Transverse colon (tissue), 4 donors: ENCODE results near the gene DOCK2.

ENCODE experiments used
- CTCF ChIP-seq, 5 experiments: fragments of 200-600 bp in 3 of 5; fragments of 450-650 bp in 2 of 5; sonication (generic) in 3 of 5; IDR thresholded peaks; 1 replicate in 2 of 5; 2 replicates in 3 of 5; pipeline ENCODE4 v1.5.1; 2016 to 2017; ENCODE audit warnings: antibody characterized with exemption in 5 of 5, inconsistent platforms in 3 of 5, mild to moderate bottlenecking in 2 of 5, moderate library complexity in 1 of 5
- EP300 ChIP-seq: sonication (generic); formaldehyde crosslinking; IDR thresholded peaks from one replicate; pipeline ENCODE4 v1.6.1; 2017; ENCODE audit warnings: antibody characterized with exemption, low read depth
- POLR2AphosphoS5 ChIP-seq, 3 donors: sonication (generic); formaldehyde crosslinking; IDR thresholded peaks; one replicate each; pipeline ENCODE4 v1.6.1; 2016; ENCODE audit warnings: antibody characterized with exemption in 3 of 3

GRCh38 chr5:169686137-169686536 is 49.1 kb downstream of the DOCK2 start:
- TF ChIP-seq EP300 = no peak
- TF ChIP-seq CTCF (IDR thresholded peaks at IDR 0.05) = no peak
- no peak for TF ChIP-seq POLR2AphosphoS5 (IDR thresholded peaks at IDR 0.05)
